Measurements from ENCODE around the gene EYA2. TPM values are rescaled to one million over a fixed set of nuclear protein-coding genes. Genes with fewer than 3 reads are reported as not detected.

Gene EYA2
- polyA plus RNA-seq, 3 donors = 0.04 to 0.16 TPM; not detected in 1

DNA sequence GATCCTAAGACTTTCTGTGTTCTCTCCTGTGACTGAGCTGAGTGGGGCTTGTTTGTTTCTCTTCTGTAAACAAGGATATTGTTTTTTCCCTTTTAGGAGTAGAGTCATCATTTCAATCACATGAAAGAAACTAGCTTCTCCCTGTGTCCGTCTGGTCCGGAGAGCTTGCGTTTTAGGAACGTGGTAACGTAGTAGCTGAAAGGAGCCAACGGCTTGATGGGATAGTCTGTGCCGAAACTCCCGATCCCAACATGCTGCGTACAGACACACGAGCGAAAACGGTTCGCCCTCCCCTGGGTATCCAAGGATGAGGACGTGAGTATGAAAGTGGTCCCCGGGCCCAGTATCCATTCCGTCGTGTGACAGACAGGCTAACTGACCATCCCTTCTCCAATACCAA is 315.3 kb downstream of the EYA2 start:
- Histone ChIP-seq H3K9ac (ENCODE audit: insufficient read depth, low read length, poor library complexity, severe bottlenecking) (no peak overlapping the region), H2AFZ (ENCODE audit: insufficient read depth, low read depth, low read length, poor library complexity, severe bottlenecking) (no peak overlapping the region), H3K79me2 (ENCODE audit: insufficient read depth, low read length) (no peaks in the 10 kb centered on the region), H3K27ac (ENCODE audit: low read depth in 1 of 2, low read length in 2 of 2) (no peak overlapping the region), H3K4me3 (replicated peaks in 1 of 3; ENCODE audit: low read depth in 2 of 3, low read length in 3 of 3) (no peak overlapping the region), H3K36me3 (replicated peaks in 1 of 2; ENCODE audit: control insufficient read depth in 1 of 2, insufficient read depth in 2 of 2, low read length in 2 of 2) (peaks cover 60 to 70% of the 10 kb centered on the region in 2 donors), H3K9me3 (replicated peaks in 1 of 2; ENCODE audit: control insufficient read depth in 1 of 2, insufficient read depth in 1 of 2, low read length in 2 of 2) (no peaks in the 10 kb centered on the region), H3K27me3 (ENCODE audit: control insufficient read depth in 2 of 2, insufficient read depth in 2 of 2, low read length in 2 of 2) (no peaks in the 10 kb centered on the region), H4K20me1 (ENCODE audit: insufficient read depth, low read length) (peaks cover 4% of the 10 kb centered on the region), H3K4me2 (replicated peaks; ENCODE audit: extremely low read depth, low read length, poor library complexity, severe bottlenecking) (no peak overlapping the region), H3K4me1 (ENCODE audit: control insufficient read depth in 1 of 2, insufficient read depth in 2 of 2, low read length in 2 of 2) (no peaks in the 10 kb centered on the region)
- intact Hi-C loops (cut with micrococcal nuclease) = no loop called here
- Mint-ChIP-seq H3K4me3 (no peak overlapping the region), H3K9me3 (peaks cover 0 to 2% (median 0%) of the 10 kb centered on the region in 7 donors), H3K27me3 (ENCODE audit: low read depth in 3 of 3) (peaks cover 0 to 2% (median 0%) of the 10 kb centered on the region in 3 donors), H3K36me3 (peaks cover 23 to 26% of the 10 kb centered on the region in 2 donors), H3K27ac (no peak overlapping the region), H3K4me1 (peaks cover 5% of the 10 kb centered on the region)
- TF ChIP-seq, protein P1, sequence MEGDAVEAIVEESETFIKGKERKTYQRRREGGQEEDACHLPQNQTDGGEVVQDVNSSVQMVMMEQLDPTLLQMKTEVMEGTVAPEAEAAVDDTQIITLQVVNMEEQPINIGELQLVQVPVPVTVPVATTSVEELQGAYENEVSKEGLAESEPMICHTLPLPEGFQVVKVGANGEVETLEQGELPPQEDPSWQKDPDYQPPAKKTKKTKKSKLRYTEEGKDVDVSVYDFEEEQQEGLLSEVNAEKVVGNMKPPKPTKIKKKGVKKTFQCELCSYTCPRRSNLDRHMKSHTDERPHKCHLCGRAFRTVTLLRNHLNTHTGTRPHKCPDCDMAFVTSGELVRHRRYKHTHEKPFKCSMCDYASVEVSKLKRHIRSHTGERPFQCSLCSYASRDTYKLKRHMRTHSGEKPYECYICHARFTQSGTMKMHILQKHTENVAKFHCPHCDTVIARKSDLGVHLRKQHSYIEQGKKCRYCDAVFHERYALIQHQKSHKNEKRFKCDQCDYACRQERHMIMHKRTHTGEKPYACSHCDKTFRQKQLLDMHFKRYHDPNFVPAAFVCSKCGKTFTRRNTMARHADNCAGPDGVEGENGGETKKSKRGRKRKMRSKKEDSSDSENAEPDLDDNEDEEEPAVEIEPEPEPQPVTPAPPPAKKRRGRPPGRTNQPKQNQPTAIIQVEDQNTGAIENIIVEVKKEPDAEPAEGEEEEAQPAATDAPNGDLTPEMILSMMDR (IDR thresholded peaks at IDR 0.05) = no peak
- WGBS (ENCODE audit: insufficient coverage) = 98% methylated on average over 12 of the region's 17 CpGs
- DNase-seq = no peak

DNA sequence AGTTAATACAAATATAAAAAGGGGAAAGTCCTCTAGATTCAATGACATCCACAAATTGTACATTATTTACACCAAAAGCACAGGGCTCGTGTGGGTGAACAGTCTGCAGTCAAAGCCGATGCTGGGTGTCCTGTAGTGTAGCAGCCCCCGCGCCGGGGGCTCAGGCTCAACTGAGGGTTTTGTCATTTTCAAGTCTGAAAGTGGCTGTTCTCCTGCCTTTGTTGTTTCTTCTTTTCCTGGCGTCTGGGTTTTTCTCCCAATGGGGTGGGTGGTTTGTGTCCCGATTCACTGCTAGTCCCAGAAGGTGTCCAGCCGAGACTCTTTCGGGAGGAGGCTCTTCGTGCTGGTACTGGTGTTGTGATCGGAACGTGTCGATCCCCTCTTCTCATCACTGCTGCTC is 315.8 kb downstream of the EYA2 start:
- Histone ChIP-seq H3K27ac (ENCODE audit: low read depth in 1 of 2, low read length in 2 of 2) (no peak overlapping the region), H4K20me1 (ENCODE audit: insufficient read depth, low read length) (peaks cover 4% of the 10 kb centered on the region), H3K4me1 (ENCODE audit: control insufficient read depth in 1 of 2, insufficient read depth in 2 of 2, low read length in 2 of 2) (no peaks in the 10 kb centered on the region), H3K79me2 (ENCODE audit: insufficient read depth, low read length) (no peaks in the 10 kb centered on the region), H3K9ac (ENCODE audit: insufficient read depth, low read length, poor library complexity, severe bottlenecking) (no peak overlapping the region), H3K9me3 (replicated peaks in 1 of 2; ENCODE audit: control insufficient read depth in 1 of 2, insufficient read depth in 1 of 2, low read length in 2 of 2) (no peaks in the 10 kb centered on the region), H2AFZ (ENCODE audit: insufficient read depth, low read depth, low read length, poor library complexity, severe bottlenecking) (no peak overlapping the region), H3K27me3 (ENCODE audit: control insufficient read depth in 2 of 2, insufficient read depth in 2 of 2, low read length in 2 of 2) (no peaks in the 10 kb centered on the region), H3K4me2 (replicated peaks; ENCODE audit: extremely low read depth, low read length, poor library complexity, severe bottlenecking) (no peak overlapping the region), H3K4me3 (replicated peaks in 1 of 3; ENCODE audit: low read depth in 2 of 3, low read length in 3 of 3) (no peak overlapping the region), H3K36me3 (replicated peaks in 1 of 2; ENCODE audit: control insufficient read depth in 1 of 2, insufficient read depth in 2 of 2, low read length in 2 of 2) (peaks cover 60 to 75% of the 10 kb centered on the region in 2 donors)
- intact Hi-C loops (cut with micrococcal nuclease) = no loop called here
- Mint-ChIP-seq H3K27me3 (ENCODE audit: low read depth in 3 of 3) (peaks cover 0 to 2% (median 0%) of the 10 kb centered on the region in 3 donors), H3K27ac (no peak overlapping the region), H3K4me1 (peaks cover 4% of the 10 kb centered on the region), H3K36me3 (peaks cover 23 to 26% of the 10 kb centered on the region in 2 donors), H3K4me3 (no peak overlapping the region), H3K9me3 (peaks cover 0 to 2% (median 0%) of the 10 kb centered on the region in 7 donors)
- no peak for DNase-seq
- 95% methylated on average over 11 of the region's 13 CpGs for WGBS (ENCODE audit: insufficient coverage)
- TF ChIP-seq, protein P1 (IDR thresholded peaks at IDR 0.05) = no peak

All from CD14-positive monocyte (primary cell).